Trophoblast cell (in vitro differentiated cells and primary cell): Measurements from ENCODE around the gene PHF21A.
A peak's percentile ranks its signal among the peaks of the same experiment; 100 is the strongest.

ENCODE experiments used
- DNase-seq, 2 donors: peaks; one replicate each; pipeline ENCODE4 v3.0.0-alpha.2; 2016
- H2AFZ ChIP-seq: 2 replicates; pipeline ENCODE4 v1.6.1; 2013; ENCODE audit warnings: low read length, moderate library complexity, mild to moderate bottlenecking; ENCODE audit not compliant: insufficient read depth, poor library complexity
- H2AK5ac ChIP-seq: 2 replicates; pipeline ENCODE4 v1.6.1; 2013; ENCODE audit warnings: mild to moderate bottlenecking, low read length
- H2BK120ac ChIP-seq: 2 replicates; pipeline ENCODE4 v1.6.1; 2013; ENCODE audit warnings: low read length, mild to moderate bottlenecking, moderate library complexity; ENCODE audit not compliant: insufficient read depth, poor library complexity
- H2BK12ac ChIP-seq: 2 replicates; pipeline ENCODE4 v1.6.1; 2013; ENCODE audit warnings: mild to moderate bottlenecking, low read length, moderate library complexity
- H2BK5ac ChIP-seq: 2 replicates; pipeline ENCODE4 v1.6.1; 2013; ENCODE audit warnings: low read length, low read depth, moderate library complexity, mild to moderate bottlenecking; ENCODE audit not compliant: poor library complexity
- H3K14ac ChIP-seq: 2 replicates; pipeline ENCODE4 v1.6.1; 2013; ENCODE audit warnings: mild to moderate bottlenecking, low read length
- H3K18ac ChIP-seq: 2 replicates; pipeline ENCODE4 v1.6.1; 2013; ENCODE audit warnings: mild to moderate bottlenecking, low read length
- H3K23ac ChIP-seq: 2 replicates; pipeline ENCODE4 v1.6.1; 2013; ENCODE audit warnings: low read length
- H3K27ac ChIP-seq: 2 replicates; pipeline ENCODE4 v1.5.1; 2013; ENCODE audit warnings: low read depth, mild to moderate bottlenecking, inconsistent platforms, low read length, moderate library complexity
- H3K27me3 ChIP-seq: 2 replicates; pipeline ENCODE4 v1.6.1; 2013; ENCODE audit warnings: inconsistent platforms, mild to moderate bottlenecking, low read length, moderate library complexity; ENCODE audit not compliant: insufficient read depth
- H3K36me3 ChIP-seq, 2 experiments: 1 replicate in 1 of 2; 2 replicates in 1 of 2; pipeline ENCODE4 v1.6.1; 2013; ENCODE audit warnings: low read length in 2 of 2, mild to moderate bottlenecking in 2 of 2, moderate library complexity in 1 of 2; ENCODE audit not compliant: insufficient read depth in 2 of 2, control insufficient read depth in 1 of 2
- H3K4ac ChIP-seq: 2 replicates; pipeline ENCODE4 v1.6.1; 2013; ENCODE audit warnings: low read depth, mild to moderate bottlenecking, low read length, moderate library complexity
- H3K4me1 ChIP-seq, 2 experiments: 1 replicate in 1 of 2; 2 replicates in 1 of 2; pipeline ENCODE4 v1.6.1; 2013; ENCODE audit warnings: low read length in 2 of 2, mild to moderate bottlenecking in 2 of 2, moderate library complexity in 1 of 2; ENCODE audit not compliant: insufficient read depth in 2 of 2, control insufficient read depth in 1 of 2
- H3K4me2 ChIP-seq: 2 replicates; pipeline ENCODE4 v1.6.1; 2013; ENCODE audit warnings: inconsistent platforms, mild to moderate bottlenecking, low read length, moderate library complexity
- H3K4me3 ChIP-seq: 2 replicates; pipeline ENCODE4 v1.5.1; 2013; ENCODE audit warnings: mild to moderate bottlenecking, low read depth, low read length, inconsistent platforms
- H3K79me1 ChIP-seq: one replicate; pipeline ENCODE4 v1.6.1; 2013; ENCODE audit warnings: low read length
- H3K79me2 ChIP-seq: 2 replicates; pipeline ENCODE4 v1.6.1; 2013; ENCODE audit warnings: low read length, mild to moderate bottlenecking; ENCODE audit not compliant: control insufficient read depth, insufficient read depth, poor library complexity
- H3K9ac ChIP-seq: 2 replicates; pipeline ENCODE4 v1.6.1; 2013; ENCODE audit warnings: mild to moderate bottlenecking, low read length
- H3K9me3 ChIP-seq: 2 replicates; pipeline ENCODE4 v1.6.1; 2013; ENCODE audit warnings: low read depth, mild to moderate bottlenecking, control low read depth, inconsistent platforms, low read length; ENCODE audit not compliant: insufficient read depth
- H4K12ac ChIP-seq: 2 replicates; pipeline ENCODE4 v1.6.1; 2013; ENCODE audit warnings: low read depth, mild to moderate bottlenecking, low read length, moderate library complexity
- H4K8ac ChIP-seq: 2 replicates; pipeline ENCODE4 v1.6.1; 2013; ENCODE audit warnings: low read depth, mild to moderate bottlenecking, low read length, moderate library complexity
- H4K91ac ChIP-seq: one replicate; pipeline ENCODE4 v1.6.1; 2013; ENCODE audit warnings: low read depth, mild to moderate bottlenecking, low read length, moderate library complexity
- WGBS: extraction: QIAGEN DNeasy Blood & Tissue Kit; methylation state at CpG from one replicate; pipeline ENCODE4 v1.1.7; 2013; ENCODE audit warnings: missing lambda C conversion rate; ENCODE audit not compliant: insufficient read length, insufficient coverage; ENCODE audit errors: extremely low coverage; 5-methylcytosine and 5-hydroxymethylcytosine counted together

The PHF21A gene

GRCh38 chr11:46114961-46115360 is 6.3 kb downstream of the PHF21A start:
- DNase-seq, result no peak
- Histone ChIP-seq H2BK120ac (no peak overlapping the region), H3K9ac (no peak overlapping the region), H3K4me2 (no peak overlapping the region), H2AK5ac (no peak overlapping the region), H3K79me1 (peaks cover 5% of the 10 kb centered on the region), H3K18ac (no peak overlapping the region), H3K4me3 (no peak overlapping the region), H3K9me3 (no peaks in the 10 kb centered on the region), H2BK5ac (no peak overlapping the region), H3K36me3 (no peaks in the 10 kb centered on the region), H2BK12ac (no peak overlapping the region), H4K91ac (no peak overlapping the region), H3K14ac (no peak overlapping the region), H2AFZ (no peak overlapping the region), H3K27ac (no peak overlapping the region), H4K12ac (no peak overlapping the region), H3K27me3 (no peaks in the 10 kb centered on the region), H4K8ac (no peak overlapping the region), H3K4ac (no peak overlapping the region), H3K23ac (no peak overlapping the region), H3K79me2 (peaks cover 4% of the 10 kb centered on the region), H3K4me1 (peaks cover 0 to 3% of the 10 kb centered on the region in 2 experiments)

GRCh38 chr11:46114378-46114777 is 6.9 kb downstream of the PHF21A start:
- no CpG with 5 or more reads among the region's 4 CpGs for WGBS
- no peak overlapping the region for H2AFZ ChIP-seq

GRCh38 chr11:46112961-46113607 is 8.2 kb downstream of the PHF21A start:
- no peak overlapping the region for H3K14ac ChIP-seq
- H3K4ac ChIP-seq, result no peak overlapping the region
- no peak overlapping the region for H3K27ac ChIP-seq
- no peak overlapping the region for H4K8ac ChIP-seq
- H2AK5ac ChIP-seq, result no peak overlapping the region
- no peak overlapping the region for H4K12ac ChIP-seq
- H3K9ac ChIP-seq, result no peak overlapping the region
- H3K36me3 ChIP-seq, result no peaks in the 10 kb centered on the region
- peak; percentile 18 to 64 for DNase-seq
- no peak overlapping the region for H3K4me3 ChIP-seq
- H3K4me1 ChIP-seq, result no peaks in the 10 kb centered on the region
- H2BK5ac ChIP-seq, result no peak overlapping the region
- no peak overlapping the region for H2BK12ac ChIP-seq
- H3K9me3 ChIP-seq, result no peaks in the 10 kb centered on the region
- H4K91ac ChIP-seq, result no peak overlapping the region
- no peaks in the 10 kb centered on the region for H3K27me3 ChIP-seq
- H3K79me1 ChIP-seq, result no peaks in the 10 kb centered on the region
- no peak overlapping the region for H3K23ac ChIP-seq
- H2AFZ ChIP-seq, result no peak overlapping the region
- no peak overlapping the region for H3K18ac ChIP-seq
- no CpG with 5 or more reads among the region's 9 CpGs for WGBS
- no peak overlapping the region for H3K4me2 ChIP-seq
- H3K79me2 ChIP-seq, result no peaks in the 10 kb centered on the region
- no peak overlapping the region for H2BK120ac ChIP-seq

More at GRCh38 chr11:46114378-46114777, 6.9 kb downstream of the PHF21A start:
- H4K8ac ChIP-seq, result no peak overlapping the region
- no peak overlapping the region for H2BK12ac ChIP-seq
- H3K27ac ChIP-seq, result no peak overlapping the region
- no peak overlapping the region for H2AK5ac ChIP-seq
- no peaks in the 10 kb centered on the region for H3K9me3 ChIP-seq
- no peak overlapping the region for H2BK5ac ChIP-seq
- H3K23ac ChIP-seq, result no peak overlapping the region
- H3K18ac ChIP-seq, result no peak overlapping the region
- H3K4me1 ChIP-seq, result peaks cover 0 to under 1% of the 10 kb centered on the region in 2 experiments
- H3K14ac ChIP-seq, result no peak overlapping the region
- no peak for DNase-seq
- H3K36me3 ChIP-seq, result no peaks in the 10 kb centered on the region
- peaks cover under 1% of the 10 kb centered on the region for H3K79me1 ChIP-seq
- no peaks in the 10 kb centered on the region for H3K27me3 ChIP-seq
- no peak overlapping the region for H2BK120ac ChIP-seq
- H3K4me2 ChIP-seq, result no peak overlapping the region
- H4K91ac ChIP-seq, result no peak overlapping the region
- H4K12ac ChIP-seq, result no peak overlapping the region
- H3K4ac ChIP-seq, result no peak overlapping the region
- no peaks in the 10 kb centered on the region for H3K79me2 ChIP-seq
- no peak overlapping the region for H3K9ac ChIP-seq
- no peak overlapping the region for H3K4me3 ChIP-seq

- no peak overlapping the region for H4K12ac ChIP-seq
- H4K8ac ChIP-seq, result no peak overlapping the region
- no peak overlapping the region for H2AK5ac ChIP-seq
- no peak overlapping the region for H2AFZ ChIP-seq
- no peaks in the 10 kb centered on the region for H3K79me2 ChIP-seq
- no peak overlapping the region for H3K9ac ChIP-seq
- no peak for DNase-seq
- H2BK12ac ChIP-seq, result no peak overlapping the region
- no peaks in the 10 kb centered on the region for H3K27me3 ChIP-seq
- no peaks in the 10 kb centered on the region for H3K36me3 ChIP-seq
- H3K18ac ChIP-seq, result no peak overlapping the region
- H3K79me1 ChIP-seq, result no peaks in the 10 kb centered on the region
- peaks cover 0 to 4% of the 10 kb centered on the region in 2 experiments for H3K4me1 ChIP-seq
- no peak overlapping the region for H3K4ac ChIP-seq
- no peak overlapping the region for H2BK5ac ChIP-seq
- no CpG with 5 or more reads among the region's 2 CpGs for WGBS
- H3K14ac ChIP-seq, result no peak overlapping the region
- no peak overlapping the region for H3K4me3 ChIP-seq
- no peak overlapping the region for H4K91ac ChIP-seq
- H3K23ac ChIP-seq, result no peak overlapping the region
- no peaks in the 10 kb centered on the region for H3K9me3 ChIP-seq
- no peak overlapping the region for H3K4me2 ChIP-seq
- no peak overlapping the region for H2BK120ac ChIP-seq
- H3K27ac ChIP-seq, result no peak overlapping the region
These were observed 12.5 kb downstream of the PHF21A start for GRCh38 chr11:46108751-46109150.
